ENCODE data around the gene HEPH. TPM values are rescaled to one million over a fixed set of nuclear protein-coding genes. Genes with fewer than 3 reads are reported as not detected.

Gene HEPH
- total RNA-seq, 3 donors from 2014 or later, result 0.05 to 0.13 (median 0.08) TPM

Other genes with a start within 250 kb of the HEPH start
- gene VSIG4, start 124.2 kb upstream of the HEPH start, total RNA-seq, result under 1 TPM; 0.19 to 0.21 (median 0.20) TPM